NCI-H446 (cell line): ENCODE results near the gene RABL2A.
"Not testable (repeated sequence)": the region's sequence is repeated elsewhere in the genome, so short reads cannot be mapped to it uniquely, and the experiment has no call there.

ENCODE experiments used
- DNase-seq, 2 experiments: peaks; one replicate each; lab custom pipeline; 2025; lab: John Stamatoyannopoulos, UW

RABL2A gene

DNA sequence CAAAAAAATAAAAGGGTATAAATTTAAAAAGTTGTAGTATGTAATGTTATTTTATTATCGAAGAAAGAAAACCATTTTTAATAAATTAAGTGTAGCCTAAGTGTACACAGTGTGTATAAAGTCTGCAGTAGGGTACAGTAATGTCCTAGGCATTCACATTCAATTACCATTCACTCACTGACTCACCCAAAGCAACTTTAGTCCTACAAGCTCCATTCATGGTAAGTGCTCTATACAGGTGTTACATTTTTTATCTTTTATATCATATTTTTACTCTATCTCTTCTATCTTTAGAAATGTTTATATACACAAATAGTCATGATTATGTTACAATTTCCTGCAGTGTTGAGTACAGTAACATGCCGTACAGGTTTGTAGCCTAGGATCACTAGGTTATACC lies 59.5 kb downstream of the RABL2A start:
- no peak for DNase-seq

DNA sequence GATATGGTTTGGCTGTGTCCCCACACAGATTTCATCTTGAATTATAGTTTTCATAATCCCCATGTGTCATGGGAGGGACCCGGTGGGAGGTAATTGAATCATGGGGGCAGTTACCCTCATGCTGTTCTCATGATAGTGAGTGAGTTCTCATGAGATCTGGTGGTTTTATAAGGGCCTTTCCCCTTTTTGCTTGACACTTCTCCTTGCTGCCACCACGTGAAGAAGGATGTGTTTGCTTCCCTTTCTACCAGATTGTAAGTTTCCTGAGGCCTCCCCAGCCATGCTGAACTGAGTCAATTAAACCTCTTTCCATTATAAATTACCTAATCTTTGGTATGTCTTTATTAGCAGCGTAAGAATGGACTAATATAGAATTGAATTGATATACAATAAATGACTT lies 63.8 kb downstream of the RABL2A start:
- not testable (repeated sequence) for DNase-seq
